Choroid plexus epithelial cell (primary cell): ENCODE data around the gene RENBP.
A peak's percentile ranks its signal among the peaks of the same experiment; 100 is the strongest.

ENCODE experiments used
- DNase-seq: peaks from one replicate; pipeline ENCODE4 v3.0.0-alpha.2; 2010; ENCODE audit warnings: low read depth
- H3K4me3 ChIP-seq: 2 replicates; pipeline ENCODE4 v1.5.1; 2011; ENCODE audit warnings: low read depth, mild to moderate bottlenecking, control low read depth, low read length, moderate library complexity
- CTCF ChIP-seq: conservative IDR thresholded peaks from 2 replicates; pipeline ENCODE4 v1.5.1; 2011; ENCODE audit warnings: low read depth, mild to moderate bottlenecking, control low read depth, inconsistent platforms, low read length, moderate library complexity

Gene RENBP

GRCh38 chrX:153974003-153974725, 29.7 kb upstream of the RENBP start:
- DNase-seq: no peak
- H3K4me3 ChIP-seq: no peak overlapping the region
- no peak for TF ChIP-seq CTCF

- peak overlapping the region; percentile 83 for H3K4me3 ChIP-seq
- peak; percentile 34 for DNase-seq
- no peak for TF ChIP-seq CTCF
Measured at GRCh38 chrX:153973127-153974002, 28.9 kb upstream of the RENBP start.

GRCh38 chrX:153972368-153973126, 28.1 kb upstream of the RENBP start, which contains the start of gene TMEM187:
TMEM187 (plus strand) TSS chrX:153972754; CDS start chrX:153982063, 9,309 bp downstream.
- TF ChIP-seq CTCF: no peak
- peak; percentile 88 for DNase-seq
- H3K4me3 ChIP-seq: peak within 1 kb of the TSS; percentile 83

DNA sequence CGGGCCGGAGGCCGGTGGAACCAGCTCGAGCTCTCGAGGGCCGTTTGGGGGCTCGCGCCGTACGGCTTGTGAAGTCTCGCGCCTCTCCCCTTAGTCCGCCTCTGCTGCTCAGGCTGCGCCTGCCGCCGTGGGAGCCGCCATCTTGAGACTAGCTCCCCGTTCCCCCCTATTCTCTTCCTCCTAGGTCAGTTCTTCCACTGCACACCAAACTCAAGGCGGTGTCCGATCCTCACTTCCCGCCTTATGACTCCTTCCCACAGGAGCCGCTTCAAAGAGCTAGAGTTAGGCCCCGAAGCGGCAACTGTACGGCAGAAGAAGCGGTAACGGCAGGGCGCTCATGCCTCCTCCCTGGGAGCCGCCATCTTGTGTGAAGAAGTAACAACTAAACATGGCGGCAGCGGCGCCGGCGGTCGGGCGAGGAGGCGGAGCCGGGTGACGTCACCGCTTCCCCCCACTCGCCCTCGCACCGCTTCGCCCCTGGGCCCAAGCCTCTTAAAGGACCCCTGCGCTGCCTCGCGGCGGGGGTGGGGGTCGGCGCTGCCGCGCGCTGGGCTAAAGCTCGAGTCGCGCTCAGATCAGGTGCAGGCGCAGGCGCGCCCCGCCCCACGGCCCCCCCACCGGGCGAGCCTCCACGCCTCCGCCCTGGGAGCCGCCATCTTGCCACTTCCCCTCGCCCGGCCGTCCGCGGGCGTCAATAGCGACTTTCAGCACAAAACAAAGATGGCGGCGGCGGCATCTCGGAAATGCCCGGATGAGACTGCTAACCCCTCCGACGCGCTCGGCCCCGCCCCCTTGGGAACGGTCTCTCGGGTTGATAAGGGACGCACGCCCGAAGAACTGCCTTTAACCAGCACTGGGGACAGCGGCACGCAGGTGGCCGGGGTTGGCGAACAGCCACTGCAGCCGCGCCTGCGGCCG, 27.3 kb upstream of the RENBP start, which contains the start of gene HCFC1:
Gene HCFC1 (minus strand): TSS at position 369 of the 918 bp plus-strand sequence. CDS start 978 bp downstream, outside the sequence.
- peak; percentile 88 for DNase-seq
- TF ChIP-seq CTCF: no peak
- peak within 1 kb of the TSS; percentile 83 for H3K4me3 ChIP-seq

DNA sequence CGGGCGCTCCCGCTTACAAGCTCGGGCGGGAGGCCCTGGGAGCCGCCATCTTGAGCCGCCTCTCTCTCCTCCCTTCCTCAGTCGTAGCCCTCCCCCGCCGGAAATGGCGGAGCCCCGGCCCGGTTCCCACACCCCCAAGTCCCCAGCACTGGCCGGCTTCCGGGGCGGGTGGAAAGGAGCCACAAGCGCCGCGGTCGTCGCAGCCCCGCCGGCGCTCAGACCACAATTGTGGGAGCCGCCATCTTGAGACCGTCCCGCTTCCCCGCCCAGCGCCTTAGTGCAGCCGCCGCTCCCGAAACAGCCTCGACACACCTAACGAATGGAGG, 26.6 kb upstream of the RENBP start:
- peak overlapping the region; percentile 83 for H3K4me3 ChIP-seq
- DNase-seq: peak; percentile 90
- TF ChIP-seq CTCF: no peak
